ENCODE data around the gene ZFP14.

Gene ZFP14

DNA sequence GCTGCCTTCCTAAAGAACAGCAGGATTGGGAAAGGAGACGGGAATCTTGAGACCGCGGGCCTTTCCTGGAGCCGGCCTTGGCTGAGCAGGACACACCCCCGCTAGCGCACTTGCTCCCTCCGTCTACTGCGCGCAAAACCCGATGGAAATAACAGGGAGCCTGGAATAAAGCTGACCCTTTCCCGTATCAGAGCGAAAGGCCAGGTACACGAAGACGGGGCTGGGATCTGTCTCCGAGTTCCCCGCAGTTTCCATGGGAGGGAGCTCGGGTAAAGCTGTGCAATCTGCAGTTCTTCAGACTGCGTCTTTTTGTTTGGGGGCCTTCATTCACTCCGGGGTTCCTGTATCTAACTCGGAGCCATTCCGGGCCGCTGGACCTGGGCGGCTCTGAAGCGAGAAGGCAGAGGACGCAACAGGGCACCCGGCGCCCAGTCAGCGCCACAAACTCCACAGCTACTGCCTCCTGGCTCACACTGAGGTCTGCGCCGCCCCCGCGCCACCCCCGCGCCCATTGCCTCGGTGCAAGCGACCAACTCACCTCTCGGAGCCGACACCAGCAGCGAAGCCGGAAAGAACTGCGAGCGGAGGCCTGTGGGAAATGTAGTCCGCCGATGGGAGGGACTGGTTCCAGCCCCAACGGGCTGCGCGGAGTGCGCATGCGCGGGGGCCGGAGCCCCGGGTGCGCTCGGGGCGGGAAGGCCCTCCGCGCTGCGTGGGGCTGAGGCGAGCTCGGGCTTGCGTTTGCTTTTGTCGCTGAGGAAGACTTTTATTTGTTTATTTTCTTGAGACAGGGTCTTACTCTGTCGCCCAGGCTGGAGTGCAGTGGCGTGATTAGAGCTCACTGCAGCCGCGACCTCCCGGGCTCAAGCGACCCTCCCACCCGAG, at the start of gene ZFP14:
Gene ZFP14 (minus strand): TSS at position 577 of the 885 bp plus-strand sequence. CDS start 11,309 bp downstream, outside the sequence.
- DNase-seq = peak; percentile 92
- TF ChIP-seq, protein P1, sequence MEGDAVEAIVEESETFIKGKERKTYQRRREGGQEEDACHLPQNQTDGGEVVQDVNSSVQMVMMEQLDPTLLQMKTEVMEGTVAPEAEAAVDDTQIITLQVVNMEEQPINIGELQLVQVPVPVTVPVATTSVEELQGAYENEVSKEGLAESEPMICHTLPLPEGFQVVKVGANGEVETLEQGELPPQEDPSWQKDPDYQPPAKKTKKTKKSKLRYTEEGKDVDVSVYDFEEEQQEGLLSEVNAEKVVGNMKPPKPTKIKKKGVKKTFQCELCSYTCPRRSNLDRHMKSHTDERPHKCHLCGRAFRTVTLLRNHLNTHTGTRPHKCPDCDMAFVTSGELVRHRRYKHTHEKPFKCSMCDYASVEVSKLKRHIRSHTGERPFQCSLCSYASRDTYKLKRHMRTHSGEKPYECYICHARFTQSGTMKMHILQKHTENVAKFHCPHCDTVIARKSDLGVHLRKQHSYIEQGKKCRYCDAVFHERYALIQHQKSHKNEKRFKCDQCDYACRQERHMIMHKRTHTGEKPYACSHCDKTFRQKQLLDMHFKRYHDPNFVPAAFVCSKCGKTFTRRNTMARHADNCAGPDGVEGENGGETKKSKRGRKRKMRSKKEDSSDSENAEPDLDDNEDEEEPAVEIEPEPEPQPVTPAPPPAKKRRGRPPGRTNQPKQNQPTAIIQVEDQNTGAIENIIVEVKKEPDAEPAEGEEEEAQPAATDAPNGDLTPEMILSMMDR (IDR thresholded peaks at IDR 0.05; ENCODE audit: low read depth, low read length, missing control alignments) = peak; percentile 53
- no peaks in the 10 kb centered on the region for H3K36me3 ChIP-seq (replicated peaks)
- H3K4me3 ChIP-seq (ENCODE audit: low read depth, low read length) = peak within 1 kb of the TSS; percentile 91
- H3K27me3 ChIP-seq (replicated peaks) = no peaks in the 10 kb centered on the region
- in situ Hi-C loops (cut with HindIII; ENCODE audit: low pct_ligation_motif_present, low sequenced_read_pairs) = no loop called here
- peak within 1 kb of the TSS; percentile 76 for H3K27ac ChIP-seq

DNA sequence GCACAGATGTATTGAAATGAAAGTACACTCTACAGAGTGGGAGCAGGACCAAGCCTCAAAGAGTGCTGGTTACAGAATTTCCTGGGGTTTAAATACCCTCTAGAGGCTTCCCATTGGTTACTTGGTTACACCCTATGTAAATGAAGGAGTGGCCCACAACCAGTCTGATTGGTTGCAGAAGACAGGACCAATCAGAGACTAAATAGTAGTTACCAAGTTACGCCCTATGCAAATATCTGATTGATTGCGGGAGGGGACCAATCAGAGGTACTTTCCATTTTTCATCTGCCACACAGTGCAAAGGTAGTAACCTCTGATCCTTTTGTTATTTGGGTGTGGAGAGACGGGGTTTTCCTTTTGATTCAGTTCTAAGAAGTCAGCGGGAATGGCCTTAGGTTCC, 44.9 kb upstream of the ZFP14 start:
- no peaks in the 10 kb centered on the region for H3K36me3 ChIP-seq (replicated peaks)
- no peaks in the 10 kb centered on the region for H3K27me3 ChIP-seq (replicated peaks)
- TF ChIP-seq, protein P1 (IDR thresholded peaks at IDR 0.05; ENCODE audit: low read depth, low read length, missing control alignments) = no peak
- in situ Hi-C loops (cut with HindIII; ENCODE audit: low pct_ligation_motif_present, low sequenced_read_pairs) = no loop called here
- DNase-seq = no peak
- H3K27ac ChIP-seq = no peak overlapping the region
- no peak overlapping the region for H3K4me3 ChIP-seq (ENCODE audit: low read depth, low read length)

DNA sequence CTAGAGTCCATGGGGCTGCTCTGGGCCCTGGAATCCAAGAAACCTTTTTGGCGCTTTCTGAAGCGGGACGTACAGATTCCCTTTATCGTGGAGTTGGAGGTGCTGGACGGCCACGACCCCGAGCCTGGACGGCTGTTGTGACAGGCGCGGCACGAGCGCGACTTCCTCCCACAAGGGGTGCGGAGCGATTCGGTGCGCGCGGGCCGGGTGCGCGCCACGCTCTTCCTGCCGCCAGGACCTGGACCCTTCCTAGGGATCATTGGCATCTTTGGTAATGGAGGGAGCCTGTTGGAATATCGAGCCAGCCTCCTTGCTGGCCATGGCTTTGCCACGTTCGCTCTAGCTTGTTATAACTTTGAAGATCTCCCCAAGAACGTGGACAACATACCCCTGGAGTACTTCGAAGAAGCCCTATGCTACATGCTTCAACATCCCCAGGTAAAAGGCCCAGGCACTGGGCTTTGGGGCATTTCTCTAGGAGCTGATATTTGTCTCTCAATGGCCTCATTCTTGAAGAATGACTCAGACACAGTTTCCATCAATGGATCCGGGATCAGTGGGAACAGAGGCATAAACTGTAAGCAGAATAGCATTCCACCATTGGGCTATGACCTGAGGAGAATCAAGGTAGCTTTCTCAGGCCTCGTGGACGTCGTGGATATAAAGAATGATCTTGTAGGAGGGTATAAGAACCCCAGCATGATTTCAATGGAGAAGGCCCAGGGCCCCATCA, 42.9 kb upstream of the ZFP14 start:
- H3K27me3 ChIP-seq (replicated peaks) = no peaks in the 10 kb centered on the region
- H3K4me3 ChIP-seq (ENCODE audit: low read depth, low read length) = peak overlapping the region; percentile 48
- TF ChIP-seq, protein P1 (IDR thresholded peaks at IDR 0.05; ENCODE audit: low read depth, low read length, missing control alignments) = no peak
- no peak overlapping the region for H3K27ac ChIP-seq
- H3K36me3 ChIP-seq (replicated peaks) = no peaks in the 10 kb centered on the region
- no peak for DNase-seq
- in situ Hi-C loops (cut with HindIII; ENCODE audit: low pct_ligation_motif_present, low sequenced_read_pairs) = no loop called here

DNA sequence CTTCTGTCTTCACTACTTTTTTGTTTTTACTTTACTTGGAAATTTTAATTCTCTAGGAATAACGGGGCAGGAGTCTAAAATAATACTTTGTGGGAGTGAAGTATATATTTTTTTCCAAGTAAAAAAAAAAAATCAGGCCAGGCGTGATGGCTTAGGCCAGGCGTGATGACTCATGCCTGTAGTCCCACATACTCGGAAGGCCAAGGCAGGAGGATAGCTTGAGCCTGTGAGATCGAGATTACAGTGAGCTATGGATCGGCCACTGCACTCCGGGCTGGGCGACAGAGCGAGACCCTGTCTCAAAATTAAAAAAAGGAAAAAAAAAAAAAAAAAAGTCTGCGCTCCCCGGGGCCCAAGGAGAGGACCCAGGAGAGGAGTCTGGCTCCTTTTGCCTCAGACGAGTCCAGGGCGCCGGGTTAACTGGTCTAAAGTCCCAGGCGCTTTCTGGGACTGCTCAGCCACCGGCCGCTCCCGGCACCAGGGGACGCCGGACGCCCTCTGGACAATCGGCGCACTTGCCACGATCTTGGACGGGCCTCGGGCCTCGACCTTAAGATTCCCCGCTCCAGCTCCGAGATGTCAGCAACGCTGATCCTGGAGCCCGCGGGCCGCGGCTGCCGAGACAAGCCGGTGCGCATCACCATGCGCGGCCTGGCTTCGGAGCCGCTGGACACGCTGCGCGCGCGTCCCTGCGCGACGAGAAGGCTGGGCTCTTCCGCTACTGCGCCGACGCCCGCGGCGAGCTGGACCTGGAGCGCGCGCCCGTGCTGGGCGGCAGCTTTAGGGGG, 42.2 kb upstream of the ZFP14 start:
- TF ChIP-seq, protein P1 (IDR thresholded peaks at IDR 0.05; ENCODE audit: low read depth, low read length, missing control alignments) = peak; percentile 6
- in situ Hi-C loops (cut with HindIII; ENCODE audit: low pct_ligation_motif_present, low sequenced_read_pairs) = no loop called here
- DNase-seq = peak; percentile 35
- Histone ChIP-seq H3K36me3 (replicated peaks) (no peaks in the 10 kb centered on the region), H3K27me3 (replicated peaks) (no peaks in the 10 kb centered on the region), H3K4me3 (ENCODE audit: low read depth, low read length) (peak overlapping the region; percentile 48), H3K27ac (no peak overlapping the region)

DNA sequence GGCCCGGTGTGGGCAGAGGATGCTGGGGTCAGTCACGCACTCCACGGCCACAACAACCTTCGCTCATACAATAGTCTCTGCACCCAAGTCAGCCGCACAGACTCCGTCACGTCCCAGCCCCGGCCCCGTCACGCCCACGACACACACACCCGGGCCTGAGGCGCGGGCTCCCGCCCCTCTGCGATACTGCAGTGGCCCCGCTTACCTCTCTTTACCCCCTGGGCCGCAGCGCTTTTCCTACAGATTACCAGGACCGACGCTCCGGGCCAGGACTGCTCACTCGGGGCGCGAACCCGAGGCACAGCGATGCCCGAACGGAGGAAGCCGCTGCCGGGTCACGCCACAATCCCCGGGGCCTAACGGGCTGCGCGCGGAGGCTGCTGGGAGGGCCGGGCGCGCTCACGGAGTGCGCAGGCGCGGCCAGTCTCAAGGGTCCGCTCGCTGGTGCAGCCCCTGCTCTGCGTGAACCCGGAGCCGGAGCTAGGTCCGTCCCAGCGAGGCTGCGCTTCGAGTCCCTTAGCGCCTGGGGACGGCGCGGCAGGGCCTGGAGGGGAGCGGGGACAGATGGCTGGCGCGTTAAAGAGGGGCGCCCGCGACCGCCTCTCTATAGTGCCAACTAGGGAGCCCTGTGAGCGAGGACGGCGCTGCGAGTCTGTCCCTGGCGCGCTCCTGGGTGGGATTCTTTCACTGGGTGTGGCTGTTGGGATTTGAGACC, 39.4 kb upstream of the ZFP14 start, which contains the start of gene ZFP82:
Gene ZFP82 (minus strand): TSS at position 358 of the 715 bp plus-strand sequence. CDS start 8,855 bp downstream, outside the sequence.
- peak within 1 kb of the TSS; percentile 77 for H3K4me3 ChIP-seq (ENCODE audit: low read depth, low read length)
- no peaks in the 10 kb centered on the region for H3K27me3 ChIP-seq (replicated peaks)
- in situ Hi-C loops (cut with HindIII; ENCODE audit: low pct_ligation_motif_present, low sequenced_read_pairs) = no loop called here
- peak; percentile 66 for DNase-seq
- TF ChIP-seq, protein P1 (IDR thresholded peaks at IDR 0.05; ENCODE audit: low read depth, low read length, missing control alignments) = no peak
- peak within 1 kb of the TSS; percentile 86 for H3K27ac ChIP-seq
- H3K36me3 ChIP-seq (replicated peaks) = no peaks in the 10 kb centered on the region

Measured in brain microvascular endothelial cell (primary cell).